Fibroblast of skin of abdomen (primary cell): Measurements from ENCODE around the gene OPRM1. TPM values are rescaled to one million over a fixed set of nuclear protein-coding genes. Genes with fewer than 3 reads are reported as not detected.
"Not testable (repeated sequence)": the region's sequence is repeated elsewhere in the genome, so short reads cannot be mapped to it uniquely, and the experiment has no call there.

ENCODE experiments used
- DNase-seq: peaks from one replicate; pipeline ENCODE4 v3.0.0-alpha.2; 2013
- polyA plus RNA-seq, 2 experiments: library from polyadenylated mRNA; unstranded; fragments of 120-200 nt; gene quantifications; one replicate each; pipeline ENCODE4 v1.2.1, GENCODE V29; 2013; ENCODE audit not compliant: insufficient read length in 2 of 2

The OPRM1 gene
- not detected for polyA plus RNA-seq (2013, experiment 1 of 2; ENCODE audit: insufficient read length)
- polyA plus RNA-seq (2013, experiment 2 of 2; ENCODE audit: insufficient read length): not detected

DNA sequence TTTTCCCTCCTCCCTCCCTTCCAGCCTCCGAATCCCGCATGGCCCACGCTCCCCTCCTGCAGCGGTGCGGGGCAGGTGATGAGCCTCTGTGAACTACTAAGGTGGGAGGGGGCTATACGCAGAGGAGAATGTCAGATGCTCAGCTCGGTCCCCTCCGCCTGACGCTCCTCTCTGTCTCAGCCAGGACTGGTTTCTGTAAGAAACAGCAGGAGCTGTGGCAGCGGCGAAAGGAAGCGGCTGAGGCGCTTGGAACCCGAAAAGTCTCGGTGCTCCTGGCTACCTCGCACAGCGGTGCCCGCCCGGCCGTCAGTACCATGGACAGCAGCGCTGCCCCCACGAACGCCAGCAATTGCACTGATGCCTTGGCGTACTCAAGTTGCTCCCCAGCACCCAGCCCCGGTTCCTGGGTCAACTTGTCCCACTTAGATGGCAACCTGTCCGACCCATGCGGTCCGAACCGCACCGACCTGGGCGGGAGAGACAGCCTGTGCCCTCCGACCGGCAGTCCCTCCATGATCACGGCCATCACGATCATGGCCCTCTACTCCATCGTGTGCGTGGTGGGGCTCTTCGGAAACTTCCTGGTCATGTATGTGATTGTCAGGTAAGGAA is at the start of gene OPRM1:
TSS of gene OPRM1 (plus strand) at position 10 of the 612 bp plus-strand sequence. CDS start at position 315, 305 bp downstream.
- peak; percentile 2 for DNase-seq

GRCh38 chr6:153989989-153990388 is 49.1 kb upstream of the OPRM1 start:
- DNase-seq: no peak

- no peak for DNase-seq
These were observed 45.0 kb upstream of the OPRM1 start for GRCh38 chr6:153994004-153994403.

DNA sequence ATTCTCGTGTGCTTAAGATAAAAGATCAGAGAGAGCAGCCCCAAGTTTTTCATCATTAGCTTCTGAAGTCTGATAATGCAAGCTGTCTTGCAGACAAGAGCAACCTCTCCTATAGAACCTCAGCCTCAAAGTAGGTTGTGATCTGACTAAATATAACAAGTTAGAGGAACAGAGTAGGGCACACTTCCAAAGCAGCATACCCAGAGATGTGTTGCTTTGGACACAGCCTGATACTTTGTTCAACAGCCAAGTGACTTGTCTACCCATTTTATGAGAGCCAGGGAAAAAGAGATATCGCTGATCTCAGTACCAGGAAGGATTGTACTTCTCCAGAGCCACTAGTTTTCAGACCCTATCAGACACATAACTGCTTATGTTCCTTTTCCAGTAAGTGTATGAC is 44.2 kb upstream of the OPRM1 start:
- DNase-seq: no peak

- DNase-seq: no peak
These were observed 41.8 kb upstream of the OPRM1 start for GRCh38 chr6:153997221-153997620.

- DNase-seq: no peak
These were observed 37.4 kb upstream of the OPRM1 start for GRCh38 chr6:154001494-154002285.

DNA sequence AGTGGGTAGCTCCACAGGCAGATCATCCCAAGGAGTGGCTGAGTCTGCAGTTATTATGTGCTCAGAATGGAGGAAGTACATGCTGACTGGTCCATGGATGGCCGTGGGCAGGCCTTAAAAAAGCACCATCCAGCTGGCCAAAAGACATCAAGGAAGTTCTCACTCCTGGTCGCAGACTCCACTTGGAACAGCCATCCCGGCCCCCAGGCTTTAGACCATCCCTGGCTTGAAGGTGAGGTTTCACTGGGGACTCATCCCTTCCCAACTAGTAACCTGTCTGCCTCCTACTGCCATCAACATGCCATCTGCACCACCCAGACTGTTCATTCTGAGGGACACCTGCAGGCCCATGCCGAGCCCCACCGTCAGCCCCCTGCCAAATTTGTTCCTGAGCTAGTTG is 36.1 kb upstream of the OPRM1 start:
- DNase-seq: no peak

GRCh38 chr6:154010371-154010770 is 28.7 kb upstream of the OPRM1 start:
- DNase-seq: no peak

GRCh38 chr6:154012852-154013251 is 26.2 kb upstream of the OPRM1 start:
- DNase-seq: no peak

- no peak for DNase-seq
These were observed 21.3 kb upstream of the OPRM1 start for GRCh38 chr6:154017786-154018185.

- no peak for DNase-seq
These were observed 8.4 kb upstream of the OPRM1 start for GRCh38 chr6:154030646-154031045.

DNA sequence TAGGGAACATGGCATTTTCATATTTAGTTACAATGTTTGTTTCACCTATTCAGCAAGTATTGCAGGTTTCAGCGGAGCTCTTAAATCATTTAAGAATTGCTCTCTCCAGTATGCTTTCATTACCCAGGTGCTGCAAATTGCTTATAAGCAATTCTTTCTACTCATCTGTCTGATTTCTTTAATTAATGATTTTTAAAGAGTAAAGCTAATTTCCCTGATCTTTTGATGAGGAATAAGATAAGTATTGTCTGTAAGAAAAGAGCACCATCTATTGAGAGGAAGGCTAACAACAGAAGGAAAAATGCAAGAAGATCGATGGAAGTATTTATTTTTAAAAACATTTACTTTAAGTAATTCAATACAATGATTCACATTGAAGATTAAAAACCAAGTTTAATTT is 2.0 kb downstream of the OPRM1 start:
- DNase-seq: no peak

DNA sequence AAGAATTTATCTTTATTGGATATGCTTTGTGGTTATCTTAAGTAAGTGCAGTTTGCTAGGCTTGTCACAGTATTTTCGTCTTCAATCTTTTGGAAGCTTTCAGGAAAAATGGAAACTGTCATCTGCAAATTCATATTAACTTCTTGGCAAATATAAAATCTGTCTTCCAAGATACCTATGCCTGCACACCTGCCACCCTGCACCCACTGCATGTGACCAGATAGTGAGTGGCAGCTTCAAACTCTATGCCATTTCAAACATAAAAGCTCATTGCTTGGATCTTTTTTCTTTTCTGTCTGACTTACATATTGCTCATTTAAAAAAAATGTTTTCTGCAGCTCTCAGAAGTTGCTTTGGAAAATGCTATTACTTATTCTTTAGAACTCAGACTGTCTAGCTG is 14.1 kb downstream of the OPRM1 start:
- no peak for DNase-seq

DNA sequence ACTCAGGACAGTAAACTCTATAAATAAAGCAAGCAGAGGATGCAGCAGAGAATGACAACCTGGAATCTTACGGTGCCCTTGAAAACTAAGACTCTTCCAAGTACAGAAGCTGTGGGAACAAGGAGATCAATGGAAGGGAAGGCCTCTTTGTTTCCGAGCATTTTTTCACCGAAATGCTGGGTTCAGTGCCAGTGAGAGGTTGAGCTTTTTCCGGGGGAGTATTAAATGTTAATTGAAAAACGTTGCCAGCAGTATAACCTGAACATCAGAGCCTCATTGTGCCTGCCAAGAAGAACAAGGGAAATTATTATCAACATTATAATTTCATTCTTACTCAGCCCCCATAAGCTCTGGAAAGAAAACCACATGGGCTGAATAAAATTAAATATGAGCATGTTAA is 17.5 kb downstream of the OPRM1 start:
- no peak for DNase-seq

DNA sequence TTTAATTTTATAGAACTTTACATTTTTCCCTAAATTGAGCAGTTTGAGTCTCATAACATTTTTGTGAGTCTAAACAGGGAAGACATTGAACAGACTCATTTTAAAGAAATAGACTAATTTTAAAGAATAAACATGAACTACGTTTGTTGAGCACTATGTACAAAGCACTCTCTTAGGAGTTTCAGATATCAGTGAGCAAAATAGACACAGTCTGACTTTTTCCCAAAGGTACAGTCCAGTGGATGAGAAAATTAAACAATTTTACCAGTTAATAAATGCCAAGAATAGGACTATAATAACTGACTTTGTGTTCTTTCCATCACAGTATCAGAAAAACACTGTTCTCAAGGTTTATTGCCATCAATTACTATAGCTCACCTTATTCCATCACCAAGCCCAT is 18.1 kb downstream of the OPRM1 start:
- DNase-seq: no peak

DNA sequence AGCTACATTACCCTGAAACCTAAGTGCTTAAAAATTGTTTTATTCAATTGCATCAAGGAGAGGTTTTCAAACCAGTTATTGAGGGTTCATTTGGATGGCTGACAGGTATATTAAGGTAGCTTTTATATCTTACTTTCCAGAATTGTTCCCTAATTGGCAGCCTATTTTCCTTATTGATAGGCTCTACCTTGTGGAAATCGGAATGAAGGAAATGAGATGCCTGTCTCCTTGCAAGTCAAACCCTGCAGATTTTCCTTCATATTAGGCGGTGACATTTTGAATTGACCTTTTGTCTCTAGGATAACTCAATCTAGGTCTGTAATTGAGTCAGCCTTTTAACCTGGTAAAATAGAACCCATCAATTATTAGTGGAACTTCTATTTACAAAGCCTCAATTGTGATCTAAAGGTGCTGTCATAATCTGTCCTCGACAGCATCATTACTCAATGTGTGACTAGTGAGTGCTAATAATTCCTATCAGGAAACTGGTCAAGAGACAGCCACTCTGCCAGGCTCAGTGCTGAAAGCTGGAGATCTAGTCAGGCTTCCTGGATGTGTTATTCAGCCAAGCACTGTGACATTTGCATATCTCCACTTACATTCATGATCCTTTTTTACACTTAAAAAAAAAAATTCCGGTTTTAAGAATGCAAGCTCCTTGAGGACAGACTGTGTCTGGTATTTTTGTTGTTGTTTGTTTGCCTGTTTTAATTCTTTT is 20.1 kb downstream of the OPRM1 start:
- no peak for DNase-seq

- DNase-seq: no peak
These were observed 21.0 kb downstream of the OPRM1 start for GRCh38 chr6:154060076-154060475.

DNA sequence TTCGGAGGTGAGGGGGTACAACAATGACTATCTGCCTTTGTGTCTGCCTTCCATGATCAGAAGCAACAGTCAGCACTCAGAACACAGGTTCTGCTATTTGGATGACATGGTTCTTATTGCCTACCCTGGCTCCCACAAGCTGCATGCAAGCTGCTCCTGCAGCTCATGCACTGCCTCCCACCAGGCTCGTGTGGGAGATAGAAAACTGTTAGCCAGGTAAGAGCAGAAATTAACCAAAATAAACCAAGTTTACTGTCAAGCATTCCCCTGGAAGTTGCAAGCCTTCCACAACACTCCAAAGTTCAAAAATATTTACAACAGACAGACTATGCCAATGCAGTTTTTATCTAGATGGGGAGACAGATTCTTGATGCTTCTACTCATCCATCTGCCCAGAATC is 31.0 kb downstream of the OPRM1 start:
- DNase-seq: no peak

DNA sequence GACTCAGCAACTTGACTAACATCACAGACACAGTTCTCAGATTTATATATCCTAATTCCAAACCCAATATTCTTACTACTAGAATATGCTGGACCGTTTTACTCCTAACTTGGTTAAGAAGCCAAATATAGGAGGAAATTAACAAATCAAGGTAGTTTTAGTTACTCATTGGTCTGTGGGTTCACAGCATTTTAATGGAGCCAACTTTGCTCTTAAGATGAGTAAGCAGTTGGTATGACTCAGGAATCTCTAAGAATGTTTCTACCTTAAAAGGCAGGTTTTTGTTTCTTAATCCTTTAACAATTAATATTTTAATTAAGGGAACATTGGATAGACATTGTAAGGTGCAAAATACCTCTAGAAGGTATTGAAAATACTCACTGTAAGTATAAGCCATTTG is 31.6 kb downstream of the OPRM1 start:
- DNase-seq: no peak

DNA sequence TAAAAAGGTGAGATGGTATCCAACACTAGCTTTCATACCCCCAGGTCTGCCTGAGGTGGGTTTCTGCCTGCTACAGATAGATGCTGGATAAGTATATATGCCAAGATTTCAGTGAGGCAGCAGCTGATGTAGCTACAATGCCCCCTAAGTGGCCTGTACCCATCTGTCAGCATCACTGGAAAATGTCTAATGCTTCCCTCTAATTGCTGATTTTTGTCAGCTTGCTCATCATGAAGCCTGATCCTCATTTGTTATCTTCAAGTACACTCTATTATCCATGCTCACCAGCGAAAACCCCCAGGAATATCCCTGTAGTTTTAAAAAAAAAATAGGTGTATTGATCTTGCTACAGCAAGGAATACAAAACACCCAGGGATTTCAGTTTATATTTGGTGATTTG is 32.2 kb downstream of the OPRM1 start:
- DNase-seq: no peak

GRCh38 chr6:154071711-154072110 is 32.7 kb downstream of the OPRM1 start:
- no peak for DNase-seq

- not testable (repeated sequence) for DNase-seq
These were observed 39.6 kb downstream of the OPRM1 start for GRCh38 chr6:154078596-154078995.

DNA sequence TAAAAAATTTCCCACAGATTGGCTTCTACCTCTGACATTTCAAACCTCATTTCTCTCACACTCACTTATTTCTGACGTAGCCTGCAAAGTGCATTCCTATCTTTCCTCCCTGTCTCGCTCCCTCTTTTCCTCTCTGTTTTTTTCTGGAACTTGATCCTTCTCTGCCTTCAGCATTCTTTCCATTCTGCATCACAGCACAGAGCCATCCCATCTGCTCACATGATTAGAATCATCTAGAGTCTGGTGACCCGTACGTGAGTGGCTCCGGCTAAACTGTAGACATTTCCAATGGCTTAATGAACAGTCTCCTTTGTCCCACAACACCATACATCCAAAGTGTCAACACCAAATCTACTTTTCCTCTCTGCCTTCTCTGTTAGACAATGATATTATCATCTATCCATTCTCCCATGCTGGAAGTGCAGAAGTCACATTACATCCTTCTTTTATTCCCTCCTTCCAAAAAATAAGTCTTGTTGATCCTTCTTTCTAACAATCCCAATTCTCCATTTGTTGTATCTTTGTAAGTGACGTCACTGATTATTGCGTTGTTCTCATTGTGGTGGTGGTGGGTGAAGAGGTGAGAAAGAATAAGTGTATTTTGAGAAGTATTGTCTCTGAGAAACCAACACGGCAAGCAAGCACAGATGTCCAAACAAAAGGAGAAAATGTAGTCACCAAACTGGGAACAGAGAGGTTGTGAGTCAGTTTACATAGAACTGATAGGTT is 41.6 kb downstream of the OPRM1 start:
- DNase-seq: no peak
